ENCODE results near the gene ITGAL. TPM values are rescaled to one million over a fixed set of nuclear protein-coding genes. Genes with fewer than 3 reads are reported as not detected.

ITGAL gene
- total RNA-seq, 1 donor from 2014 or later: 0.23 TPM

DNA sequence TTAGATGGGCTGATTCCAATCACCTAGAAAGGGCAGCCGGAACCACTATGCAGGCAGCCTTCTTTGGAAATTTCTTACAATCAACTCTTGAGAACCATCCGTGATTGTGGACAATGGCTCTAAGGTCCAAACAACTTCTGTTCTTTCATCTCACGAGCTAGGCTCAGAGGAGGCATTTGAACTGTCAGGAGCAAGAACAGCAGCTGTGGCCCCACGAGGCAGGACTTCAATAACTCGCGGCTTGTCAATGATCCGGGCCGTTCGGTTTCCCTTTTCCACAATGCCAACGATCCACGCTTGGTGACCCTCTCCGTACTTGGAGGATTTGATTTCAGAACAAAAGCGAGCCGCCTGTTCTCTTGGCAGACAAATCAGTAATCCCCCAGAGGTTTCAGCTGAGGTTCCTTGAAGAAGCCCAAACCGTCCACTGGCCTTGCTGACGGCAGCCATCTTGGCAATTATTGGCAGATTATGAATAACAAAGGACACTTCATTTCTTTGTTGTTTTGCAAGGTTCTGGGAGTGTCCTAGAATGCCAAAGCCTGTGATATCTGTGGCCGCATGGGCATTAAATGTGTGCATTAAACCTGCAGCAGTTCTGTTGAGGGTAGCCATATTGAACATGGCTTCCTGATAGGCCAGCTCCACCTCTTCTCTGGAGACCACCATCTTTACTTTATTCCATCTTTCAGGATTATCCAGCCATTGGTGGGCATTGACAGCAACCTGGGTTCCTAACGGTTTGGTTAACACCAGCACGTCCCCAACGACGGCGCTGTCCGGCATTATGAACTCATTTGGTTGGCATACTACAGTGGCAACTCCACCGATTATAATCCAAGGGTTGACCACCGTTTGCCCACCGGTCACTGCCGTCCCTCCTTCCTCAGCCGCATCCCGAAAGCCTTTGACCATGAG lies 28.1 kb upstream of the ITGAL start:
- no peaks in the 10 kb centered on the region for H3K9me3 ChIP-seq (ENCODE audit: insufficient read depth, low read depth, low read length)
- FAIRE-seq (no peak), DNase-seq (ENCODE audit: low read depth) (no peak)
- Mint-ChIP-seq H3K27me3 (ENCODE audit: low read depth, unreplicated experiment) (no peaks in the 10 kb centered on the region), H3K36me3 (ENCODE audit: low read depth, unreplicated experiment) (peaks cover 16% of the 10 kb centered on the region), H3K9me3 (ENCODE audit: unreplicated experiment) (peaks cover 7% of the 10 kb centered on the region), H3K4me1 (ENCODE audit: low read depth, unreplicated experiment) (peaks cover 14% of the 10 kb centered on the region), H3K27ac (ENCODE audit: unreplicated experiment) (peak overlapping the region; percentile 63), H3K4me3 (ENCODE audit: unreplicated experiment) (peak overlapping the region; percentile 90)
- H3K4me3 ChIP-seq (ENCODE audit: insufficient read depth, low read depth, low read length): peak overlapping the region; percentile 66
- peak overlapping the region; percentile 94 for H3K4me2 ChIP-seq (ENCODE audit: low read length)
- peaks cover 12% of the 10 kb centered on the region for H3K4me1 ChIP-seq (ENCODE audit: insufficient read depth, low read length)
- TF ChIP-seq, protein P1, sequence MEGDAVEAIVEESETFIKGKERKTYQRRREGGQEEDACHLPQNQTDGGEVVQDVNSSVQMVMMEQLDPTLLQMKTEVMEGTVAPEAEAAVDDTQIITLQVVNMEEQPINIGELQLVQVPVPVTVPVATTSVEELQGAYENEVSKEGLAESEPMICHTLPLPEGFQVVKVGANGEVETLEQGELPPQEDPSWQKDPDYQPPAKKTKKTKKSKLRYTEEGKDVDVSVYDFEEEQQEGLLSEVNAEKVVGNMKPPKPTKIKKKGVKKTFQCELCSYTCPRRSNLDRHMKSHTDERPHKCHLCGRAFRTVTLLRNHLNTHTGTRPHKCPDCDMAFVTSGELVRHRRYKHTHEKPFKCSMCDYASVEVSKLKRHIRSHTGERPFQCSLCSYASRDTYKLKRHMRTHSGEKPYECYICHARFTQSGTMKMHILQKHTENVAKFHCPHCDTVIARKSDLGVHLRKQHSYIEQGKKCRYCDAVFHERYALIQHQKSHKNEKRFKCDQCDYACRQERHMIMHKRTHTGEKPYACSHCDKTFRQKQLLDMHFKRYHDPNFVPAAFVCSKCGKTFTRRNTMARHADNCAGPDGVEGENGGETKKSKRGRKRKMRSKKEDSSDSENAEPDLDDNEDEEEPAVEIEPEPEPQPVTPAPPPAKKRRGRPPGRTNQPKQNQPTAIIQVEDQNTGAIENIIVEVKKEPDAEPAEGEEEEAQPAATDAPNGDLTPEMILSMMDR (IDR thresholded peaks at IDR 0.05; ENCODE audit: insufficient read depth, low read depth, low read length): no peak
- TF ChIP-seq EZH2 (IDR thresholded peaks at IDR 0.05; ENCODE audit: insufficient read depth, low read length): no peak
- H4K20me1 ChIP-seq (ENCODE audit: insufficient read depth, low read length): no peaks in the 10 kb centered on the region
- no peaks in the 10 kb centered on the region for H3K27me3 ChIP-seq (ENCODE audit: insufficient read depth, low read length)
- peak overlapping the region; percentile 89 for H3K27ac ChIP-seq (ENCODE audit: low read depth, low read length)
- H3K36me3 ChIP-seq (ENCODE audit: insufficient read depth, low read length): no peaks in the 10 kb centered on the region
- peak overlapping the region; percentile 80 for H2AFZ ChIP-seq (ENCODE audit: low read depth, low read length)
- H3K9ac ChIP-seq (ENCODE audit: low read length): peak overlapping the region; percentile 91
- H3K79me2 ChIP-seq (ENCODE audit: insufficient read depth, low read length): peaks cover 15% of the 10 kb centered on the region

DNA sequence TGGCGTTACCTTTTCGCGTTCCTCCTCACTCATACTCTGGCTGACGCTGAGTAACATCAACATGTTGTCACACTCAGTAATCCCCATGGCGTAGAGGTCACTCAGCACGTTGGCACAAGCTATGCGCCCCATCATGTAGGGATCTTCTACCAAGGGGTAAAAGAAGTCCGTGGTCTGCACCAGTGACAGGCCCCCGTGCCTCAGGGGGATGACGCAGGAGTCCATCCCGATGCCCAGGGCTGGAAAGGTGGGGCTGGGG lies 27.5 kb upstream of the ITGAL start:
- Histone ChIP-seq H4K20me1 (ENCODE audit: insufficient read depth, low read length) (no peaks in the 10 kb centered on the region), H3K36me3 (ENCODE audit: insufficient read depth, low read length) (no peaks in the 10 kb centered on the region), H3K9ac (ENCODE audit: low read length) (peak overlapping the region; percentile 91), H2AFZ (ENCODE audit: low read depth, low read length) (peak overlapping the region; percentile 80), H3K9me3 (ENCODE audit: insufficient read depth, low read depth, low read length) (no peaks in the 10 kb centered on the region), H3K27ac (ENCODE audit: low read depth, low read length) (peak overlapping the region; percentile 89), H3K4me2 (ENCODE audit: low read length) (peak overlapping the region; percentile 94), H3K4me3 (ENCODE audit: insufficient read depth, low read depth, low read length) (peak overlapping the region; percentile 66), H3K27me3 (ENCODE audit: insufficient read depth, low read length) (no peaks in the 10 kb centered on the region), H3K4me1 (ENCODE audit: insufficient read depth, low read length) (peaks cover 12% of the 10 kb centered on the region), H3K79me2 (ENCODE audit: insufficient read depth, low read length) (peaks cover 15% of the 10 kb centered on the region)
- Mint-ChIP-seq H3K9me3 (ENCODE audit: unreplicated experiment) (peaks cover 7% of the 10 kb centered on the region), H3K27ac (ENCODE audit: unreplicated experiment) (peak overlapping the region; percentile 63), H3K36me3 (ENCODE audit: low read depth, unreplicated experiment) (peaks cover 16% of the 10 kb centered on the region), H3K4me1 (ENCODE audit: low read depth, unreplicated experiment) (peaks cover 14% of the 10 kb centered on the region), H3K27me3 (ENCODE audit: low read depth, unreplicated experiment) (no peaks in the 10 kb centered on the region), H3K4me3 (ENCODE audit: unreplicated experiment) (peak overlapping the region; percentile 90)
- FAIRE-seq: no peak
- no peak for TF ChIP-seq EZH2 (IDR thresholded peaks at IDR 0.05; ENCODE audit: insufficient read depth, low read length)
- TF ChIP-seq, protein P1 (IDR thresholded peaks at IDR 0.05; ENCODE audit: insufficient read depth, low read depth, low read length): no peak
- DNase-seq (ENCODE audit: low read depth): no peak

Data from astrocyte (in vitro differentiated cells and primary cell).